MG63 (cell line): ENCODE results near the gene LNP1. TPM values are rescaled to one million over a fixed set of nuclear protein-coding genes. Genes with fewer than 3 reads are reported as not detected.

Experiments
- DNase-seq: peaks from one replicate; pipeline ENCODE4 v3.0.0-alpha.2; 2020
- H3K27me3 ChIP-seq: fragments of 250-450 bp; sonication (Bioruptor Pico); 2 replicates; pipeline ENCODE4 v1.5.1; 2020; ENCODE audit warnings: mild to moderate bottlenecking, moderate library complexity
- H3K36me3 ChIP-seq: fragments of 250-450 bp; sonication (Bioruptor Pico); 2 replicates; pipeline ENCODE4 v1.5.1; 2020; ENCODE audit warnings: mild to moderate bottlenecking, moderate library complexity
- H3K4me3 ChIP-seq: fragments of 250-450 bp; sonication (Bioruptor Pico); 2 replicates; pipeline ENCODE4 v1.5.1; 2020; ENCODE audit warnings: mild to moderate bottlenecking, moderate library complexity
- H3K9me3 ChIP-seq: fragments of 250-450 bp; sonication (Bioruptor Pico); 2 replicates; pipeline ENCODE4 v1.5.1; 2020; ENCODE audit warnings: mild to moderate bottlenecking, moderate library complexity
- total RNA-seq: library from RNA; depleted of rRNA; stranded (reverse); fragments of >200 nt; shearing (Covaris generic); gene quantifications from 2 replicates; pipeline ENCODE4 v1.2.3, GENCODE V29; 2014; ENCODE audit warnings: low replicate concordance; rRNA removed

The LNP1 gene
- total RNA-seq, 1 experiment from 2014 or later: 3.5 TPM

- DNase-seq: no peak
- Histone ChIP-seq H3K9me3 (no peaks in the 10 kb centered on the region), H3K36me3 (no peaks in the 10 kb centered on the region), H3K27me3 (no peaks in the 10 kb centered on the region; the same call in 1 of the 2 replicates), H3K4me3 (no peak overlapping the region)
Measured at GRCh38 chr3:100482176-100482575, 80.8 kb downstream of the LNP1 start.

- DNase-seq: no peak
- Histone ChIP-seq H3K27me3 (no peaks in the 10 kb centered on the region; the same call in 1 of the 2 replicates), H3K36me3 (no peaks in the 10 kb centered on the region), H3K9me3 (no peaks in the 10 kb centered on the region), H3K4me3 (no peak overlapping the region)
Measured at GRCh38 chr3:100483529-100483928, 82.2 kb downstream of the LNP1 start.

- Histone ChIP-seq H3K36me3 (no peaks in the 10 kb centered on the region), H3K9me3 (no peaks in the 10 kb centered on the region), H3K4me3 (no peak overlapping the region), H3K27me3 (no peaks in the 10 kb centered on the region; the same call in 1 of the 2 replicates)
- DNase-seq: no peak
Measured at GRCh38 chr3:100486808-100487207, 85.5 kb downstream of the LNP1 start.

- no peak for DNase-seq
- H3K9me3 ChIP-seq: no peaks in the 10 kb centered on the region
- H3K36me3 ChIP-seq: no peaks in the 10 kb centered on the region
- no peak overlapping the region for H3K4me3 ChIP-seq
- no peaks in the 10 kb centered on the region for H3K27me3 ChIP-seq
Measured at GRCh38 chr3:100489118-100489517, 87.8 kb downstream of the LNP1 start.

GRCh38 chr3:100492059-100493006 is 91.0 kb downstream of the LNP1 start, which contains the start of gene TMEM45A:
Gene TMEM45A, plus strand, starts transcription at chr3:100492619. Its CDS starts 62,593 bp downstream, at chr3:100555212.
- no peaks in the 10 kb centered on the region for H3K36me3 ChIP-seq
- DNase-seq: peak; percentile 99
- no peaks in the 10 kb centered on the region for H3K27me3 ChIP-seq
- H3K4me3 ChIP-seq: peak within 1 kb of the TSS; percentile 65
- no peaks in the 10 kb centered on the region for H3K9me3 ChIP-seq

DNA sequence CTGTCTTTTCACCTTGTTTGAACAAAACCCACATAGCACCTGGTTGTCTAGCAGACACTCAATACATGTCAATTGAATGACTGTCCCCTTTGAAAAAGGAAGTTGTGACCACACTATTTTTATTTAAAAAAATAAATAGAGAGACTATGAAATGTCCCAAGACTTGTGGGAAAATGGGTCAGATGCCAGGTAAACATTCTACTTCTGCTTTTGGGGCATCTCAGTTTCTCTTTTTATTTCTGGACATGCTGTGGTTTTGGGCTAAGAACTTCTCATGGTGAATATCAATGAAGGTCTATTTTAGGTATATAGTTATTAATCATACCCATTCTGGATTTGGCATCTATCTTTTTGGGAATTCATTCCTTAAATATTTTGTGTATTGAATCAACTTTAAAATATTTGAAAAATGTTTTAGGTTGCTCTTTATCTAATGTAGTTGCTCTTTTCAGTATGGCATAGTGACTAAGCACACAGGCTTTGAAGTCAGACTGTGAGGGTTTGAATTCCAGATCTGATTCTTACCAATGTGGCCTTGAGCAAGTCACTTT is 95.4 kb downstream of the LNP1 start:
- Histone ChIP-seq H3K27me3 (no peaks in the 10 kb centered on the region), H3K9me3 (no peaks in the 10 kb centered on the region; the same call in 1 of the 2 replicates), H3K36me3 (peaks cover 6% of the 10 kb centered on the region), H3K4me3 (no peak overlapping the region)
- DNase-seq: peak; percentile 15

DNA sequence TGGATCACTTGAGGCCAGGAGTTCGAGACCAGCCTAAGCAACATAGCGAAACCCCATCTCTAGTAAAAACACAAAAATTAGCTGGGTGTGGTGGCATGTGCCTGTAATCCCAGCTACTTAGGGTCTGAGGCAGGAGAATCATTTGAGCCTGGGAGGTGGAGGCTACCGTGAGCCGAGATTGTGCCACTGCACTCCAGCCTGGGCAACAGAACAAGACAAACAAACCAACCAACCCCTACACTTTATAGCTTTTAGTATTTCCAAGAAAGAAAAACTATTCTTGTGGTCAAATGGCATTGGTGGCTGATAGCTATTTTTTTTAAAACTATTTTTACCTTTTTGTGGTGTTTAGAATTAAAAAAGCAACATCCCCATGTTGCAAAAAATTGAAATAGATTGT is 98.3 kb downstream of the LNP1 start:
- Histone ChIP-seq H3K36me3 (peaks cover 6% of the 10 kb centered on the region), H3K4me3 (no peak overlapping the region), H3K9me3 (no peaks in the 10 kb centered on the region; the same call in 1 of the 2 replicates), H3K27me3 (no peaks in the 10 kb centered on the region)
- DNase-seq: no peak

DNA sequence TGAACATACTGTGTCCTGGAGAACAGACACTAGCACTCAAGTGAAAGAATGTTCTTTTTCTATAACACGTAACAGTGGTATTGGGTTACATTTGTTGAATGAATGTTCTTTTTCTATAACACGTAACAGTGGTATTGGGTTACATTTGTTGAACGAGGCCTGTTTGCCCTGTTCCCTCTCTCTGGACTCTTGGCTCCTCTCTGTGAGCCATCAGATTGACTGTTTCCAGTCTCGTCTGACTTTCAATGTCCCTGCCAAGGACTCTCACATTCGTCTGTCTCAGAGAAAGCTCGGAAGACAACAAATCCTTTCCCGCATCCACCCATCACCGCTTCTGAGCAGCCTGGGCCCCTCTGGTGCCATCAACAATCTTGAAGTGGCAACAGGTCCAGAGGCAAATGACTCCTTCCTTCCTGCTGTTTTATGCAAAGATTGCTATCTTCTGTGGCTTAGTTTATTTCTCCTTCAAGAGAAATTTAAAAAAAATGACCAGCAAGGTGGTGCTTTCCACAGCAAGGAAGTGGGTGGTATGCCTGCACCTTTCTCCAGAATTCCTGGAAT is 99.1 kb downstream of the LNP1 start:
- Histone ChIP-seq H3K9me3 (no peaks in the 10 kb centered on the region; the same call in 1 of the 2 replicates), H3K36me3 (peaks cover 6% of the 10 kb centered on the region), H3K27me3 (no peaks in the 10 kb centered on the region), H3K4me3 (no peak overlapping the region)
- no peak for DNase-seq

DNA sequence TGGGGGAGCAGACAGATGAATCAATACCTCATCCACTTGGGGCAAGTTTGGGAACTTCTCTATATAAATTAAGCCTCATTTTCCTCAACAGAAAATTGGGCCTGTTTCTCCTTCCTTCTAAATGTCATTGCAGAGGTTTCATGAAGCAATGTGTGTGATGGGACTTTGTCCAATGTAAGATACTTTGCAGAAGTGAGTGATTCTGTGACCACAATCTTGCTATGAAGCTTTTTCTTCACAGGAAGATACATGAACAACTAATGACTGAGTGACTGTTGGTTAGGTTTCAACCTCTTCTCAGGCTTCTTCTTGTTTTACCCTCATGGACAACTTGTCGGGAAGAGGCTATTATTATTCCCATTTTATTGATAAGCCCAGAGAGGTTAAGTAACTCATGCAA is 102.1 kb downstream of the LNP1 start:
- DNase-seq: no peak
- no peaks in the 10 kb centered on the region for H3K27me3 ChIP-seq
- 0 out of 2 replicates have a peak, but pooled peaks cover 2% of the 10 kb centered on the region for H3K36me3 ChIP-seq
- peaks cover 11% of the 10 kb centered on the region; the same call in 1 of the 2 replicates for H3K9me3 ChIP-seq
- no peak overlapping the region for H3K4me3 ChIP-seq

Other genes starting within 250 kb of the LNP1 start
- gene TBC1D23, start 140.5 kb upstream of the LNP1 start, total RNA-seq: 39.4 and 167 TPM in 2 replicates
- 108 and 123 TPM in 2 replicates for gene NIT2, start 66.8 kb upstream of the LNP1 start, total RNA-seq
- 100 and 143 TPM in 2 replicates for gene TOMM70, start 450 bp upstream of the LNP1 start, total RNA-seq
- 57.0 and 70.5 TPM in 2 replicates for gene TMEM45A, start 91.1 kb downstream of the LNP1 start, total RNA-seq
- 46.3 and 51.3 TPM in 2 replicates for gene ADGRG7, start 208.1 kb downstream of the LNP1 start, total RNA-seq